ENCODE data around the gene F2RL2. TPM values are rescaled to one million over a fixed set of nuclear protein-coding genes. Genes with fewer than 3 reads are reported as not detected.

Gene F2RL2
- total and polyA plus RNA-seq, 9 donors: 0.84 to 3.2 (median 1.0) TPM

DNA sequence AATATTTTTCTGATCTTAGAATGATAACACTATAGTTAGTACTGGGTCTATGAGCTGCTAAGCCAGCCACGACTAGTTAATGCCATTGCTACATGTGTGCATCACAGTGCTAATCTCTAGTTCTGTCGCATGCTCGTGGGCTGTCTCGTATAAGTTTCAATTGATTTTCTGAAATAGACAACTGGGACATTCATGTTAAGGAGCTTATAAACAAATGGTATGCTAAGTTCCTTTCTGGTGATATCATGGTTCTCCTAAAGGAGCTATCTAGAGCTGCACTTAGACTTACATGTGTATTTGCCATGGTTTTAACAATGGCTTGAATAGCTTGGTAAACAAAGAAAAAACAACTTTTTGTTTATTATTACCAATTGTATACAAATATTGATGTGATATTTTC, 46.2 kb downstream of the F2RL2 start:
- DNase-seq: peak; percentile 56
- no peaks in the 10 kb centered on the region for H3K36me3 ChIP-seq (ENCODE audit: control insufficient read depth, insufficient read depth, low read length)
- no peaks in the 10 kb centered on the region for H3K27me3 ChIP-seq (ENCODE audit: control insufficient read depth, insufficient read depth, low read length)
- no peaks in the 10 kb centered on the region for H3K4me1 ChIP-seq (ENCODE audit: control insufficient read depth, insufficient read depth, low read length)
- 23% methylated on average over 4 of the region's 4 CpGs for WGBS (ENCODE audit: insufficient coverage)
- H3K27ac ChIP-seq (ENCODE audit: low read length): no peak overlapping the region
- no peak overlapping the region for H3K4me3 ChIP-seq (ENCODE audit: low read length)
- no peaks in the 10 kb centered on the region for H3K9me3 ChIP-seq (replicated peaks; ENCODE audit: control insufficient read depth, low read depth, low read length)

DNA sequence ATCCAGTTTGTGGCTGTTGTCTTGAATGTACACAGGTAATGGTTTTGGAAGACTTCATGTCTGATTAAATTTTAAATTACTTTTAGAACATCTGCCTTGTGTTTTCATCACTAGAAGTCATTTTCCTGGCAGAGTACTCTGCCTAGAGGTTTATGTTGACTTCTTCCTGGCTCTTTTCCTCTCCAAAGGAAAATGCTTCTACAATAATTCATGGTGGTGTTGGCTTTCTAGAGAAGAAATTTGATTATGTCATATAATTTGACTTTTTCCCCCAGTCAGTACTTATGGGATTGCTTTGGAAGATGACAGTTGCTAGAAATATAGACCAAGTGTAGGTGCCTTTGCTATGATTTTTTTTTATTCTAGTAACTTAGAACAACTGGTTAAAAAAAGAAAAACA, 46.8 kb downstream of the F2RL2 start:
- Histone ChIP-seq H3K4me1 (ENCODE audit: control insufficient read depth, insufficient read depth, low read length) (no peaks in the 10 kb centered on the region), H3K27me3 (ENCODE audit: control insufficient read depth, insufficient read depth, low read length) (no peaks in the 10 kb centered on the region), H3K27ac (ENCODE audit: low read length) (no peak overlapping the region), H3K9me3 (replicated peaks; ENCODE audit: control insufficient read depth, low read depth, low read length) (no peaks in the 10 kb centered on the region), H3K4me3 (ENCODE audit: low read length) (no peak overlapping the region), H3K36me3 (ENCODE audit: control insufficient read depth, insufficient read depth, low read length) (no peaks in the 10 kb centered on the region)
- peak; percentile 88 for DNase-seq

DNA sequence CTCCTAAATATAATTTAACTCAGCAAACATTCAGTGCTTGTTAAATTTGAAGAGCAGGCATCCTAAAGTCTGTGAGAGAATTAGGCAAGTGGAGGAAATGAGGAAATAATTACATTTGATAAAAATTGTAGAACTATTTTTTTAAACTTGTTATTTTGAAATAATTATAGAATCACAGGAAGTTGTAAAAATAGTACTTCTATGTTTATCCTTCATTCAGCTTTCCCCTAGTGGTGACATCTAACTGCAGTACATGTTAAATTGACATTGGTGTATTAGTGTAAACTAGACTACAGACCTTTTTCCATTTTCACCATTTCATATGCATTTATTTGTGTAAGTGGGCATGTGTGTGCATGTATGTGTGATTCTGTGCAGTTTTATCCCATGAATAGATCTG, 51.6 kb downstream of the F2RL2 start:
- Histone ChIP-seq H3K4me3 (ENCODE audit: low read length) (no peak overlapping the region), H3K27me3 (ENCODE audit: control insufficient read depth, insufficient read depth, low read length) (no peaks in the 10 kb centered on the region), H3K9me3 (replicated peaks; ENCODE audit: control insufficient read depth, low read depth, low read length) (no peaks in the 10 kb centered on the region), H3K36me3 (ENCODE audit: control insufficient read depth, insufficient read depth, low read length) (no peaks in the 10 kb centered on the region), H3K4me1 (ENCODE audit: control insufficient read depth, insufficient read depth, low read length) (no peaks in the 10 kb centered on the region), H3K27ac (ENCODE audit: low read length) (no peak overlapping the region)
- no peak for DNase-seq

- no peaks in the 10 kb centered on the region for H3K4me1 ChIP-seq (ENCODE audit: control insufficient read depth, insufficient read depth, low read length)
- no peak overlapping the region for H3K27ac ChIP-seq (ENCODE audit: low read length)
- DNase-seq: no peak
- H3K36me3 ChIP-seq (ENCODE audit: control insufficient read depth, insufficient read depth, low read length): no peaks in the 10 kb centered on the region
- no peaks in the 10 kb centered on the region for H3K9me3 ChIP-seq (replicated peaks; ENCODE audit: control insufficient read depth, low read depth, low read length)
- no peak overlapping the region for H3K4me3 ChIP-seq (ENCODE audit: low read length)
- WGBS (ENCODE audit: insufficient coverage): no CpG with 5 or more reads among the region's 4 CpGs
- H3K27me3 ChIP-seq (ENCODE audit: control insufficient read depth, insufficient read depth, low read length): no peaks in the 10 kb centered on the region
Observed at GRCh38 chr5:76570153-76570552, 53.0 kb downstream of the F2RL2 start.

Other genes starting within 250 kb of the F2RL2 start
- gene IQGAP2, start 220.1 kb downstream of the F2RL2 start, total RNA-seq: 17.2 TPM
- gene IQGAP2, start 220.1 kb downstream of the F2RL2 start, polyA plus RNA-seq (ENCODE audit: insufficient read depth in 1 of 8, insufficient read length in 8 of 8, low replicate concordance in 1 of 8): 10 to 100 TPM in 3 of 8 donors, 1 to 10 TPM in 5; 5.4 to 18.9 (median 9.0) TPM
- 15.3 TPM for gene F2R, start 92.7 kb upstream of the F2RL2 start, total RNA-seq
- 10 to 100 TPM; 17.5 to 42.2 (median 25.9) TPM for gene F2R, start 92.7 kb upstream of the F2RL2 start, polyA plus RNA-seq (ENCODE audit: insufficient read depth in 1 of 8, insufficient read length in 8 of 8, low replicate concordance in 1 of 8)
- gene F2RL1, start 195.6 kb upstream of the F2RL2 start, total RNA-seq: 0.18 TPM
- 1 to 10 TPM in 2 of 8 donors, under 1 TPM in 6; 0.35 to 5.0 (median 0.49) TPM for gene F2RL1, start 195.6 kb upstream of the F2RL2 start, polyA plus RNA-seq (ENCODE audit: insufficient read depth in 1 of 8, insufficient read length in 8 of 8, low replicate concordance in 1 of 8)
- 0.09 TPM for gene S100Z, start 226.6 kb upstream of the F2RL2 start, total RNA-seq
- under 1 TPM in 4 of 8 donors, not detected in 4; 0.07 to 0.45 (median 0.32) TPM for gene S100Z, start 226.6 kb upstream of the F2RL2 start, polyA plus RNA-seq (ENCODE audit: insufficient read depth in 1 of 8, insufficient read length in 8 of 8, low replicate concordance in 1 of 8)

All from muscle of leg (tissue), 11 donors.